ENCODE data around the gene AOPEP. TPM values are rescaled to one million over a fixed set of nuclear protein-coding genes. Genes with fewer than 3 reads are reported as not detected.

Gene AOPEP
- total and polyA plus RNA-seq, 2 of the 13 experiments (the other 11 are each of a cell fraction or from before 2014, with no cell fraction given), result 22.2 to 41.6 TPM

- CTCF ChIA-PET (ENCODE audit: low intra/inter-chr PET ratio, low total read pairs), result no interaction called here
- DNase-seq (ENCODE audit: low spot score), result no peak
- Histone ChIP-seq H4K20me1 (ENCODE audit: insufficient read depth, low read length) (no peaks in the 10 kb centered on the region), H3K4me1 (ENCODE audit: insufficient read depth, low read length) (peaks cover 46% of the 10 kb centered on the region), H3K27me3 (ENCODE audit: control insufficient read depth in 1 of 2, insufficient read depth in 2 of 2, low read length in 2 of 2) (no peaks in the 10 kb centered on the region; a peak in 1 of 5 replicates), H3K9me3 (ENCODE audit: low read length) (no peaks in the 10 kb centered on the region), H2AFZ (ENCODE audit: low read length) (no peak overlapping the region), H3K36me3 (replicated peaks in 1 of 2; ENCODE audit: control insufficient read depth in 1 of 2, insufficient read depth in 2 of 2, low read length in 2 of 2) (no peaks in the 10 kb centered on the region; a peak in 1 of 5 replicates), H3K27ac (ENCODE audit: extremely low read length, insufficient read depth, low read length) (no peak overlapping the region), H3K4me2 (ENCODE audit: low read depth, low read length) (no peak overlapping the region), H3K79me2 (ENCODE audit: insufficient read depth, low read length) (peaks cover 39% of the 10 kb centered on the region), H3K4me3 (replicated peaks in 1 of 3; ENCODE audit: insufficient read depth in 1 of 3, low read depth in 2 of 3, low read length in 3 of 3) (no peak overlapping the region), H3K9ac (ENCODE audit: insufficient read depth, low read depth, low read length) (no peak overlapping the region)
- no peak for FAIRE-seq
- POLR2A ChIA-PET, result no interaction called here
- in situ Hi-C loops (cut with HindIII; ENCODE audit: extremely low pct_ligation_motif_present, low pct_unique_long_range_greater_than_20kb), result no loop called here
- 74% methylated on average over 3 of the region's 3 CpGs for WGBS (ENCODE audit: low lambda C conversion rate)
- intact Hi-C loops (cut with micrococcal nuclease; ENCODE audit: unreplicated experiment), result loop anchor here (5.0 to 10.0 kb wide), 2 partner anchors 78 to 215 kb away; no protein-coding TSS in a partner anchor
- ATAC-seq, result no peak
- no TSS peak for BruUV-seq (replicated peaks)
- TF ChIP-seq GLMP (CRISPR knock-in tag; IDR thresholded peaks at IDR 0.05; ENCODE audit: borderline replicate concordance) (no peak), ZNF20 (CRISPR knock-in tag; IDR thresholded peaks at IDR 0.05) (no peak), ZNF761 (CRISPR knock-in tag; conservative IDR thresholded peaks at IDR 0.05) (no peak), MIER3 (CRISPR knock-in tag; IDR thresholded peaks at IDR 0.05; ENCODE audit: borderline replicate concordance) (no peak), ZNF34 (CRISPR knock-in tag; IDR thresholded peaks at IDR 0.05; ENCODE audit: borderline replicate concordance) (no peak), IKZF5 (CRISPR knock-in tag; IDR thresholded peaks at IDR 0.05) (no peak), HCFC1 (IDR thresholded peaks at IDR 0.05; ENCODE audit: low read depth, low read length) (no peak), ZFYVE20 (CRISPR knock-in tag; IDR thresholded peaks at IDR 0.05; ENCODE audit: borderline replicate concordance, low read depth) (no peak), ZNF605 (CRISPR knock-in tag; IDR thresholded peaks at IDR 0.05) (no peak), NBN (conservative IDR thresholded peaks at IDR 0.05) (no peak), ZNF619 (CRISPR knock-in tag; IDR thresholded peaks at IDR 0.05) (no peak), CENPX (CRISPR knock-in tag; IDR thresholded peaks at IDR 0.05) (no peak), E2F2 (CRISPR knock-in tag; IDR thresholded peaks at IDR 0.05; ENCODE audit: borderline replicate concordance) (no peak), ZFP36L2 (CRISPR knock-in tag; IDR thresholded peaks at IDR 0.05) (no peak), JUNB (CRISPR knock-in tag; IDR thresholded peaks at IDR 0.05; ENCODE audit: borderline replicate concordance) (no peak), PCBP2 (optimal IDR thresholded peaks at IDR 0.05; ENCODE audit: low read depth, low read length, poor library complexity, severe bottlenecking) (no peak), ZNF354B (CRISPR knock-in tag; IDR thresholded peaks at IDR 0.05) (no peak), ZGPAT (CRISPR knock-in tag; IDR thresholded peaks at IDR 0.05) (no peak)
- TF ChIP-seq, protein P1, sequence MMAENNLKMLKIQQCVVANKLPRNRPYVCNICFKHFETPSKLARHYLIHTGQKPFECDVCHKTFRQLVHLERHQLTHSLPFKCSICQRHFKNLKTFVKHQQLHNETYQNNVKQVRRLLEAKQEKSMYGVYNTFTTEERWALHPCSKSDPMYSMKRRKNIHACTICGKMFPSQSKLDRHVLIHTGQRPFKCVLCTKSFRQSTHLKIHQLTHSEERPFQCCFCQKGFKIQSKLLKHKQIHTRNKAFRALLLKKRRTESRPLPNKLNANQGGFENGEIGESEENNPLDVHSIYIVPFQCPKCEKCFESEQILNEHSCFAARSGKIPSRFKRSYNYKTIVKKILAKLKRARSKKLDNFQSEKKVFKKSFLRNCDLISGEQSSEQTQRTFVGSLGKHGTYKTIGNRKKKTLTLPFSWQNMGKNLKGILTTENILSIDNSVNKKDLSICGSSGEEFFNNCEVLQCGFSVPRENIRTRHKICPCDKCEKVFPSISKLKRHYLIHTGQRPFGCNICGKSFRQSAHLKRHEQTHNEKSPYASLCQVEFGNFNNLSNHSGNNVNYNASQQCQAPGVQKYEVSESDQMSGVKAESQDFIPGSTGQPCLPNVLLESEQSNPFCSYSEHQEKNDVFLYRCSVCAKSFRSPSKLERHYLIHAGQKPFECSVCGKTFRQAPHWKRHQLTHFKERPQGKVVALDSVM (CRISPR knock-in tag; IDR thresholded peaks at IDR 0.05), result no peak
Measured at GRCh38 chr9:94999832-95000231, 273.3 kb downstream of the AOPEP start.
